ENCODE data around the gene ARHGAP5. TPM values are rescaled to one million over a fixed set of nuclear protein-coding genes. Genes with fewer than 3 reads are reported as not detected.

ARHGAP5 gene
- total RNA-seq, 1 experiment from 2014 or later, result 66.9 TPM

- TF ChIP-seq, protein P1, sequence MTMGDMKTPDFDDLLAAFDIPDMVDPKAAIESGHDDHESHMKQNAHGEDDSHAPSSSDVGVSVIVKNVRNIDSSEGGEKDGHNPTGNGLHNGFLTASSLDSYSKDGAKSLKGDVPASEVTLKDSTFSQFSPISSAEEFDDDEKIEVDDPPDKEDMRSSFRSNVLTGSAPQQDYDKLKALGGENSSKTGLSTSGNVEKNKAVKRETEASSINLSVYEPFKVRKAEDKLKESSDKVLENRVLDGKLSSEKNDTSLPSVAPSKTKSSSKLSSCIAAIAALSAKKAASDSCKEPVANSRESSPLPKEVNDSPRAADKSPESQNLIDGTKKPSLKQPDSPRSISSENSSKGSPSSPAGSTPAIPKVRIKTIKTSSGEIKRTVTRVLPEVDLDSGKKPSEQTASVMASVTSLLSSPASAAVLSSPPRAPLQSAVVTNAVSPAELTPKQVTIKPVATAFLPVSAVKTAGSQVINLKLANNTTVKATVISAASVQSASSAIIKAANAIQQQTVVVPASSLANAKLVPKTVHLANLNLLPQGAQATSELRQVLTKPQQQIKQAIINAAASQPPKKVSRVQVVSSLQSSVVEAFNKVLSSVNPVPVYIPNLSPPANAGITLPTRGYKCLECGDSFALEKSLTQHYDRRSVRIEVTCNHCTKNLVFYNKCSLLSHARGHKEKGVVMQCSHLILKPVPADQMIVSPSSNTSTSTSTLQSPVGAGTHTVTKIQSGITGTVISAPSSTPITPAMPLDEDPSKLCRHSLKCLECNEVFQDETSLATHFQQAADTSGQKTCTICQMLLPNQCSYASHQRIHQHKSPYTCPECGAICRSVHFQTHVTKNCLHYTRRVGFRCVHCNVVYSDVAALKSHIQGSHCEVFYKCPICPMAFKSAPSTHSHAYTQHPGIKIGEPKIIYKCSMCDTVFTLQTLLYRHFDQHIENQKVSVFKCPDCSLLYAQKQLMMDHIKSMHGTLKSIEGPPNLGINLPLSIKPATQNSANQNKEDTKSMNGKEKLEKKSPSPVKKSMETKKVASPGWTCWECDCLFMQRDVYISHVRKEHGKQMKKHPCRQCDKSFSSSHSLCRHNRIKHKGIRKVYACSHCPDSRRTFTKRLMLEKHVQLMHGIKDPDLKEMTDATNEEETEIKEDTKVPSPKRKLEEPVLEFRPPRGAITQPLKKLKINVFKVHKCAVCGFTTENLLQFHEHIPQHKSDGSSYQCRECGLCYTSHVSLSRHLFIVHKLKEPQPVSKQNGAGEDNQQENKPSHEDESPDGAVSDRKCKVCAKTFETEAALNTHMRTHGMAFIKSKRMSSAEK (CRISPR knock-in tag; IDR thresholded peaks at IDR 0.05; ENCODE audit: borderline replicate concordance), result no peak
- TF ChIP-seq RELA (CRISPR knock-in tag; IDR thresholded peaks at IDR 0.05; ENCODE audit: borderline replicate concordance) (no peak), GTF2I (CRISPR knock-in tag; conservative IDR thresholded peaks at IDR 0.05) (no peak)
Measured at GRCh38 chr14:32044454-32044853, 32.6 kb upstream of the ARHGAP5 start (continued).

DNA sequence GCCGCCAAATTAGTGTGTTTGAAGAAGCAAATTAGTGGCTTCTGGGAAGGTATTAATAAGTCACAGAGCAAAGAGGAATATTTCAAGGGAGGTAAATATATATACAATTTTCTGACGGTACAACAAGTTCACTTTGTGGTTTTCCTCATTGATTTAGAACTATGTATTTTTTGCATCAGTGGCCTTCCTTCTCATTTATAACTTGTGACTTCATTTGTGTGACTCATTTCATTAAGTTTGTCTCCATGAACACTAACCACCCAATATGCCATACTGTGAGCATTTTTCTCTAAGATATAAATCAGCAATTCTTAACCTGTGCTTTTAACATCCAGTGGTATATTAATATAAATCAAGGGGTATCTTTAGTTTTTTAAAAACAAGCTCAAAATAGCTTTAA is 29.3 kb upstream of the ARHGAP5 start:
- POLR2A ChIA-PET, result no interaction called here
- Mint-ChIP-seq H3K4me3 (no peak overlapping the region), H3K27ac (no peak overlapping the region), H3K27me3 (ENCODE audit: low read depth) (no peaks in the 10 kb centered on the region), H3K9me3 (no peaks in the 10 kb centered on the region), H3K4me1 (peaks cover 17% of the 10 kb centered on the region), H3K36me3 (no peaks in the 10 kb centered on the region)
- no peak for ATAC-seq
- CTCF ChIA-PET, result no interaction called here
- TF ChIP-seq TEAD1 (CRISPR knock-in tag; IDR thresholded peaks at IDR 0.05) (no peak), AR (CRISPR knock-in tag; IDR thresholded peaks at IDR 0.05) (no peak), SMAD4 (CRISPR knock-in tag; IDR thresholded peaks at IDR 0.05) (no peak), CREM (CRISPR knock-in tag; IDR thresholded peaks at IDR 0.05) (no peak), ETV6 (CRISPR knock-in tag; IDR thresholded peaks at IDR 0.05) (no peak), MXD4 (CRISPR knock-in tag; IDR thresholded peaks at IDR 0.05; ENCODE audit: borderline replicate concordance) (no peak), ARID4B (CRISPR knock-in tag; IDR thresholded peaks at IDR 0.05; ENCODE audit: borderline replicate concordance) (no peak), EMX1 (CRISPR knock-in tag; IDR thresholded peaks at IDR 0.05) (no peak), TP53 (CRISPR knock-in tag; IDR thresholded peaks at IDR 0.05) (no peak)
- TF ChIP-seq, protein P1 (CRISPR knock-in tag; IDR thresholded peaks at IDR 0.05; ENCODE audit: borderline replicate concordance), result no peak
- no peak for DNase-seq (ENCODE audit: low spot score)
